H1 (cell line): ENCODE data around the gene CPEB3. TPM values are rescaled to one million over a fixed set of nuclear protein-coding genes. Genes with fewer than 3 reads are reported as not detected.

Source experiments
- CTCF ChIA-PET: fragments of 300-600 bp; sonication (Branson Sonifier 250); formaldehyde crosslinking; loops from one replicate; lab custom pipeline; 2021; ENCODE audit not compliant: partially characterized antibody; lab: Charles Lee
- POLR2A ChIA-PET: fragments of 300-600 bp; sonication (Branson Sonifier 250); formaldehyde crosslinking; loops from one replicate; lab custom pipeline; 2021; ENCODE audit warnings: inconsistent platforms; ENCODE audit not compliant: partially characterized antibody; lab: Charles Lee
- DNase-seq, 2 experiments: peaks; one replicate each; pipeline versions ENCODE4 v3.0.0 to v3.0.0-alpha.2; 2010 to 2022; ENCODE audit warnings: low spot score in 2 of 2, low read depth in 1 of 2, mixed read lengths in 1 of 2
- FAIRE-seq: peaks from 2 replicates; lab custom pipeline; 2011; peaks lifted over from hg19 to GRCh38; lab: Jason Lieb, UNC
- H2AFZ ChIP-seq: 2 replicates; pipeline ENCODE4 v1.8.1; 2012; ENCODE audit warnings: low read length, inconsistent platforms
- H2AK5ac ChIP-seq: 2 replicates; pipeline ENCODE4 v1.6.1; 2013; ENCODE audit warnings: low read depth, low read length
- H2BK120ac ChIP-seq: replicated peaks from 2 replicates; pipeline ENCODE3; 2013; ENCODE audit warnings: low read depth, low read length, inconsistent platforms
- H2BK12ac ChIP-seq: 2 replicates; pipeline ENCODE4 v1.6.1; 2013; ENCODE audit warnings: low read depth, low read length
- H2BK15ac ChIP-seq: 2 replicates; pipeline ENCODE4 v1.6.1; 2013; ENCODE audit warnings: low read length
- H2BK20ac ChIP-seq: 2 replicates; pipeline ENCODE4 v1.6.1; 2013; ENCODE audit warnings: low read length
- H2BK5ac ChIP-seq: 2 replicates; pipeline ENCODE4 v1.6.1; 2013; ENCODE audit warnings: low read depth, low read length
- H3K14ac ChIP-seq: 2 replicates; pipeline ENCODE4 v1.6.1; 2013; ENCODE audit warnings: inconsistent platforms; ENCODE audit not compliant: insufficient read length
- H3K18ac ChIP-seq: 2 replicates; pipeline ENCODE4 v1.6.1; 2013; ENCODE audit warnings: low read length; ENCODE audit errors: extremely low read depth
- H3K23ac ChIP-seq: 2 replicates; pipeline ENCODE4 v1.6.1; 2013; ENCODE audit warnings: inconsistent platforms; ENCODE audit not compliant: insufficient read length
- H3K23me2 ChIP-seq: 2 replicates; pipeline ENCODE4 v1.6.1; 2013; ENCODE audit warnings: low read depth, low read length
- H3K27ac ChIP-seq: 2 replicates; pipeline ENCODE4 v1.6.1; 2011; ENCODE audit warnings: low read depth, low read length, inconsistent platforms
- H3K27me3 ChIP-seq, 4 experiments: replicated peaks in 1 of 4; 1 replicate in 1 of 4; 2 replicates in 3 of 4; pipeline versions ENCODE4 v1.6.1 to v1.8.1; 2011 to 2013; ENCODE audit warnings: low read length in 3 of 4, mild to moderate bottlenecking in 3 of 4, inconsistent platforms in 2 of 4, mixed read lengths in 2 of 4, moderate library complexity in 1 of 4; ENCODE audit not compliant: control insufficient read depth in 3 of 4, insufficient read depth in 3 of 4; ENCODE audit errors: extremely low read depth in 1 of 4
- H3K36me3 ChIP-seq, 4 experiments: 2 replicates each; pipeline versions ENCODE4 v1.6.1 to v1.8.1; 2011 to 2013; ENCODE audit warnings: mild to moderate bottlenecking in 4 of 4, low read length in 3 of 4, moderate library complexity in 2 of 4, control low read depth in 1 of 4, inconsistent platforms in 1 of 4; ENCODE audit not compliant: insufficient read depth in 4 of 4, control insufficient read depth in 2 of 4
- H3K4ac ChIP-seq: replicated peaks from 2 replicates; pipeline ENCODE3; 2013; ENCODE audit warnings: low read length, low read depth, mixed read lengths, inconsistent platforms; ENCODE audit not compliant: insufficient read length
- H3K4me1 ChIP-seq, 4 experiments: replicated peaks in 1 of 4; 1 replicate in 1 of 4; 2 replicates in 3 of 4; pipeline versions ENCODE4 v1.6.1 to v1.8.1; 2011 to 2013; ENCODE audit warnings: low read length in 3 of 4, inconsistent platforms in 2 of 4, mixed read lengths in 1 of 4; ENCODE audit not compliant: insufficient read depth in 4 of 4, control insufficient read depth in 3 of 4
- H3K4me2 ChIP-seq, 2 experiments: 2 replicates each; pipeline versions ENCODE4 v1.6.1 to v1.8.1; 2011 to 2013; ENCODE audit warnings: low read depth in 2 of 2, low read length in 2 of 2, control low read depth in 1 of 2, inconsistent platforms in 1 of 2, mild to moderate bottlenecking in 1 of 2; ENCODE audit not compliant: insufficient read depth in 1 of 2
- H3K4me3 ChIP-seq, 4 experiments: fragments of 200-600, 300-600 bp in 1 of 4; sonication (generic), shearing (Covaris generic), sonication (Bioruptor Twin) in 1 of 4; 2 replicates each; pipeline versions ENCODE4 v1.5.1 to v1.8.1; 2011 to 2016; ENCODE audit warnings: low read length in 4 of 4, low read depth in 3 of 4, control low read depth in 2 of 4, inconsistent platforms in 2 of 4, mild to moderate bottlenecking in 2 of 4, mixed read lengths in 1 of 4, moderate library complexity in 1 of 4; ENCODE audit not compliant: insufficient read depth in 2 of 4; ENCODE audit errors: extremely low read depth in 1 of 4
- H3K56ac ChIP-seq: replicated peaks from 2 replicates; pipeline ENCODE3; 2013; ENCODE audit warnings: low read depth, mild to moderate bottlenecking, mixed read lengths, low read length, inconsistent platforms; ENCODE audit not compliant: insufficient read length
- H3K79me1 ChIP-seq: 2 replicates; pipeline ENCODE4 v1.6.1; 2013; ENCODE audit warnings: low read depth, low read length, control low read depth
- H3K79me2 ChIP-seq, 2 experiments: 2 replicates each; pipeline versions ENCODE4 v1.6.1 to v1.8.1; 2012 to 2013; ENCODE audit warnings: low read length in 2 of 2, mild to moderate bottlenecking in 2 of 2, inconsistent platforms in 1 of 2; ENCODE audit not compliant: insufficient read depth in 2 of 2, control insufficient read depth in 1 of 2
- H3K9ac ChIP-seq, 4 experiments: replicated peaks in 1 of 4; 1 replicate in 1 of 4; 2 replicates in 3 of 4; pipeline versions ENCODE4 v1.6.1 to v1.8.1; 2011 to 2013; ENCODE audit warnings: low read depth in 3 of 4, low read length in 3 of 4, control low read depth in 2 of 4, mild to moderate bottlenecking in 2 of 4, moderate library complexity in 2 of 4, inconsistent platforms in 1 of 4; ENCODE audit errors: extremely low read depth in 1 of 4
- H3K9me3 ChIP-seq, 2 experiments: 2 replicates each; pipeline versions ENCODE4 v1.6.1 to v1.8.1; 2012 to 2013; ENCODE audit warnings: mild to moderate bottlenecking in 2 of 2, moderate library complexity in 2 of 2, control low read depth in 1 of 2, inconsistent platforms in 1 of 2, low read depth in 1 of 2, low read length in 1 of 2, mixed read lengths in 1 of 2; ENCODE audit not compliant: insufficient read depth in 2 of 2
- H4K20me1 ChIP-seq, 2 experiments: replicated peaks in 1 of 2; 2 replicates each; pipeline versions ENCODE3 to v1.8.1; 2011 to 2013; ENCODE audit warnings: inconsistent platforms in 2 of 2, low read length in 2 of 2, mild to moderate bottlenecking in 1 of 2; ENCODE audit not compliant: insufficient read depth in 2 of 2, control insufficient read depth in 1 of 2
- H4K5ac ChIP-seq: 2 replicates; pipeline ENCODE4 v1.6.1; 2013; ENCODE audit warnings: low read length, low read depth, mixed read lengths, inconsistent platforms; ENCODE audit not compliant: insufficient read length
- H4K8ac ChIP-seq: 2 replicates; pipeline ENCODE4 v1.8.0; 2013; ENCODE audit warnings: mild to moderate bottlenecking, moderate library complexity, low read length, inconsistent platforms; ENCODE audit not compliant: insufficient read depth; ENCODE audit errors: extremely low read depth
- H4K91ac ChIP-seq: replicated peaks from 2 replicates; pipeline ENCODE3; 2013; ENCODE audit warnings: low read length, mixed read lengths, inconsistent platforms; ENCODE audit not compliant: insufficient read length
- ATF3 ChIP-seq: IDR thresholded peaks from 2 replicates; pipeline ENCODE4 v1.6.1; 2011; ENCODE audit warnings: low read depth, mild to moderate bottlenecking, low read length; ENCODE audit not compliant: insufficient read depth
- CHD1 ChIP-seq: IDR thresholded peaks from 2 replicates; pipeline ENCODE4 v1.6.1; 2012; ENCODE audit warnings: low read depth, low read length, improper control_type of control experiment
- EP300 ChIP-seq, 2 experiments: IDR thresholded peaks; 1 replicate in 1 of 2; 2 replicates in 1 of 2; pipeline ENCODE4 v1.6.1; 2011 to 2012; ENCODE audit warnings: low read depth in 2 of 2, low read length in 2 of 2, mild to moderate bottlenecking in 2 of 2, borderline replicate concordance in 1 of 2, inconsistent platforms in 1 of 2, moderate library complexity in 1 of 2
- HDAC6 ChIP-seq: IDR thresholded peaks from one replicate; pipeline ENCODE4 v1.7.1; 2012; ENCODE audit warnings: low read depth, mild to moderate bottlenecking, inconsistent platforms, low read length, moderate library complexity
- KDM4A ChIP-seq: IDR thresholded peaks from one replicate; pipeline ENCODE4 v1.7.1; 2012; ENCODE audit warnings: low read depth, mild to moderate bottlenecking, moderate library complexity, low read length, inconsistent platforms; ENCODE audit not compliant: severe bottlenecking
- KDM5A ChIP-seq: fragments of 200-600 bp; IDR thresholded peaks from 2 replicates; pipeline ENCODE4 v1.7.1; 2012; ENCODE audit warnings: mild to moderate bottlenecking, low read length, inconsistent platforms, mixed read lengths
- RAD21 ChIP-seq, 2 experiments: IDR thresholded peaks in 1 of 2; conservative IDR thresholded peaks in 1 of 2; 2 replicates each; pipeline ENCODE4 v1.6.1; 2011; ENCODE audit warnings: low read depth in 2 of 2, low read length in 2 of 2, improper control_type of control experiment in 1 of 2, inconsistent platforms in 1 of 2, mild to moderate bottlenecking in 1 of 2, moderate library complexity in 1 of 2
- RFX5 ChIP-seq: IDR thresholded peaks from 2 replicates; pipeline ENCODE4 v1.6.1; 2011; ENCODE audit warnings: low read depth, low read length, improper control_type of control experiment, borderline replicate concordance
- SP4 ChIP-seq: IDR thresholded peaks from 2 replicates; pipeline ENCODE4 v1.6.1; 2012; ENCODE audit warnings: low read length, inconsistent platforms
- WGBS, 2 experiments: shearing (Covaris generic) in 1 of 2; methylation state at CpG; one replicate each; pipeline versions ENCODE4 v1.1.6 to v1.1.7; 2013 to 2015; ENCODE audit warnings: low lambda C conversion rate in 2 of 2, mixed read lengths in 2 of 2, inconsistent platforms in 1 of 2, low coverage in 1 of 2, missing lambda C conversion rate in 1 of 2; ENCODE audit not compliant: insufficient replicate concordance in 2 of 2, insufficient coverage in 1 of 2, insufficient read length in 1 of 2; ENCODE audit errors: extremely low coverage in 1 of 2, missing lambda C conversion rate in 1 of 2; 5-methylcytosine and 5-hydroxymethylcytosine counted together
- polyA plus RNA-seq, 7 experiments: library from polyadenylated mRNA; depleted of rRNA in 3 of 7; stranded (reverse) in 5 of 7; unstranded in 2 of 7; fragments of >200 nt in 5 of 7; fragments of 200-250 nt in 2 of 7; gene quantifications; 1 replicate in 5 of 7; 2 replicates in 1 of 7; 4 replicates in 1 of 7; pipeline versions ENCODE4 v1.2.1 to v1.2.3, GENCODE V29; 2011 to 2013; ENCODE audit warnings: missing spikeins in 2 of 7, mixed read lengths in 2 of 7
- total RNA-seq: library from RNA; stranded (reverse); fragmentation: NEBNext Ultra II Directional; extraction: Animal tissue kit (Norgen Biotek cat#: 25700); gene quantifications from 2 replicates; pipeline ENCODE4 v1.2.1, GENCODE V29; 2021
- TF ChIP-seq, protein P1 (sequence below), 3 experiments: IDR thresholded peaks; 1 replicate in 2 of 3; 2 replicates in 1 of 3; pipeline versions ENCODE4 v1.5.1 to v1.6.1; 2011; ENCODE audit warnings: low read length in 3 of 3, mild to moderate bottlenecking in 3 of 3, inconsistent platforms in 2 of 3, low read depth in 1 of 3, moderate library complexity in 1 of 3; ENCODE audit not compliant: insufficient read depth in 1 of 3; ENCODE audit errors: control extremely low read depth in 1 of 3

CPEB3 gene
- total and polyA plus RNA-seq, 2 of the 8 experiments (the other 6 are each of a cell fraction or from before 2014, with no cell fraction given) = 0.39 to 1.7 TPM

- no peak for FAIRE-seq
- Histone ChIP-seq H2BK12ac (no peak overlapping the region), H3K56ac (no peak overlapping the region), H2BK15ac (no peak overlapping the region), H3K23ac (no peak overlapping the region), H3K4ac (no peak overlapping the region), H2AK5ac (no peak overlapping the region), H4K91ac (no peak overlapping the region), H2BK20ac (no peak overlapping the region), H3K27me3 (no peaks in the 10 kb centered on the region), H2BK120ac (no peak overlapping the region), H3K79me1 (no peaks in the 10 kb centered on the region), H2AFZ (no peak overlapping the region), H4K20me1 (no peaks in the 10 kb centered on the region), H4K5ac (no peak overlapping the region), H3K18ac (no peak overlapping the region), H3K36me3 (no peaks in the 10 kb centered on the region), H3K9me3 (no peaks in the 10 kb centered on the region), H3K14ac (no peak overlapping the region), H3K79me2 (no peaks in the 10 kb centered on the region), H3K27ac (no peak overlapping the region), H3K4me2 (no peak overlapping the region), H3K23me2 (no peaks in the 10 kb centered on the region), H4K8ac (no peak overlapping the region), H3K9ac (no peak overlapping the region), H3K4me3 (no peak overlapping the region), H2BK5ac (no peak overlapping the region), H3K4me1 (no peaks in the 10 kb centered on the region)
- CTCF ChIA-PET = interaction anchor here (0.8 to 1.4 kb wide), 2 partner anchors 10 to 12 kb away, joined by 3 to 5 read pairs; no protein-coding TSS in a partner anchor
- POLR2A ChIA-PET = no interaction called here
- no peak for DNase-seq
- 93% methylated on average over 1 of the region's 1 CpG; no CpG with 5 or more reads in 1 of the 2 experiments for WGBS, 2 experiments
- no peak for TF ChIP-seq HDAC6
- TF ChIP-seq CHD1 = no peak
- TF ChIP-seq EP300 (IDR thresholded peaks at IDR 0.05; ENCODE audit: borderline replicate concordance in 1 of 2, low read depth in 2 of 2, low read length in 2 of 2) = no peak
- TF ChIP-seq, protein P1, sequence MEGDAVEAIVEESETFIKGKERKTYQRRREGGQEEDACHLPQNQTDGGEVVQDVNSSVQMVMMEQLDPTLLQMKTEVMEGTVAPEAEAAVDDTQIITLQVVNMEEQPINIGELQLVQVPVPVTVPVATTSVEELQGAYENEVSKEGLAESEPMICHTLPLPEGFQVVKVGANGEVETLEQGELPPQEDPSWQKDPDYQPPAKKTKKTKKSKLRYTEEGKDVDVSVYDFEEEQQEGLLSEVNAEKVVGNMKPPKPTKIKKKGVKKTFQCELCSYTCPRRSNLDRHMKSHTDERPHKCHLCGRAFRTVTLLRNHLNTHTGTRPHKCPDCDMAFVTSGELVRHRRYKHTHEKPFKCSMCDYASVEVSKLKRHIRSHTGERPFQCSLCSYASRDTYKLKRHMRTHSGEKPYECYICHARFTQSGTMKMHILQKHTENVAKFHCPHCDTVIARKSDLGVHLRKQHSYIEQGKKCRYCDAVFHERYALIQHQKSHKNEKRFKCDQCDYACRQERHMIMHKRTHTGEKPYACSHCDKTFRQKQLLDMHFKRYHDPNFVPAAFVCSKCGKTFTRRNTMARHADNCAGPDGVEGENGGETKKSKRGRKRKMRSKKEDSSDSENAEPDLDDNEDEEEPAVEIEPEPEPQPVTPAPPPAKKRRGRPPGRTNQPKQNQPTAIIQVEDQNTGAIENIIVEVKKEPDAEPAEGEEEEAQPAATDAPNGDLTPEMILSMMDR (IDR thresholded peaks at IDR 0.05; ENCODE audit: control extremely low read depth in 1 of 3, insufficient read depth in 1 of 3, low read depth in 1 of 3, low read length in 3 of 3) = no peak
- no peak for TF ChIP-seq ATF3
- TF ChIP-seq RAD21 (IDR thresholded peaks at IDR 0.05 in 1 of 2, conservative IDR thresholded peaks at IDR 0.05 in 1 of 2; ENCODE audit: low read depth in 2 of 2, low read length in 2 of 2) = no peak
- no peak for TF ChIP-seq KDM4A
- TF ChIP-seq KDM5A = no peak
- no peak for TF ChIP-seq RFX5
- no peak for TF ChIP-seq SP4
Measured at GRCh38 chr10:92142512-92142911, 148.4 kb downstream of the CPEB3 start.
